CD4-positive, CD25-positive, alpha-beta regulatory T cell (primary cell): ENCODE data around the gene AFF4. TPM values are rescaled to one million over a fixed set of nuclear protein-coding genes. Genes with fewer than 3 reads are reported as not detected.

ENCODE experiments used
- ATAC-seq, 2 donors: fragments of 150-1000 bp; cut with Tn5 transposase; one replicate each; pipeline ENCODE4 v1.10.0; 2021; ENCODE audit warnings: low read depth in 2 of 2, moderate number of reproducible peaks in 2 of 2, moderate library complexity in 1 of 2
- DNase-seq, 3 donors: peaks; one replicate each; pipeline versions ENCODE4 v3.0.0 to v3.0.0-alpha.2; 2012 to 2022; ENCODE audit warnings: mixed read lengths in 1 of 3
- H3K27ac ChIP-seq: one replicate; pipeline ENCODE4 v1.7.0; 2013; ENCODE audit warnings: mild to moderate bottlenecking, low read length; ENCODE audit not compliant: insufficient read depth, poor library complexity, severe bottlenecking
- H3K27me3 ChIP-seq: one replicate; pipeline ENCODE4 v1.7.0; 2013; ENCODE audit warnings: low read length; ENCODE audit not compliant: control insufficient read depth, insufficient read depth
- H3K36me3 ChIP-seq: one replicate; pipeline ENCODE4 v1.7.0; 2013; ENCODE audit warnings: mild to moderate bottlenecking, low read length, moderate library complexity; ENCODE audit not compliant: control insufficient read depth, insufficient read depth
- H3K4me1 ChIP-seq: 2 replicates; pipeline ENCODE4 v1.7.0; 2013; ENCODE audit warnings: mild to moderate bottlenecking, low read length; ENCODE audit not compliant: insufficient read depth, control insufficient read depth, poor library complexity, severe bottlenecking
- H3K4me3 ChIP-seq: one replicate; pipeline ENCODE4 v1.7.0; 2013; ENCODE audit warnings: low read depth, mild to moderate bottlenecking, low read length, moderate library complexity
- H3K9me3 ChIP-seq, 2 experiments: 1 replicate in 1 of 2; 2 replicates in 1 of 2; pipeline ENCODE4 v1.7.0; 2013; ENCODE audit warnings: low read length in 2 of 2, mild to moderate bottlenecking in 1 of 2, moderate library complexity in 1 of 2; ENCODE audit not compliant: control insufficient read depth in 2 of 2
- H3K27ac Mint-ChIP-seq, 3 donors: one replicate each; pipeline ENCODE4 v1.8.0; 2020 to 2022; ENCODE audit warnings: mild to moderate bottlenecking in 3 of 3, mixed read lengths in 3 of 3, moderate library complexity in 2 of 3
- H3K27me3 Mint-ChIP-seq: one replicate; pipeline ENCODE4 v1.8.0; 2022; ENCODE audit warnings: mild to moderate bottlenecking, mixed read lengths
- H3K36me3 Mint-ChIP-seq: one replicate; pipeline ENCODE4 v1.8.0; 2020; ENCODE audit warnings: mixed read lengths
- H3K4me1 Mint-ChIP-seq, 4 donors: one replicate each; pipeline ENCODE4 v1.8.0; 2020 to 2022; ENCODE audit warnings: mixed read lengths in 4 of 4, mild to moderate bottlenecking in 1 of 4
- H3K4me3 Mint-ChIP-seq, 4 donors: one replicate each; pipeline ENCODE4 v1.8.0; 2020 to 2022; ENCODE audit warnings: mild to moderate bottlenecking in 4 of 4, mixed read lengths in 4 of 4, moderate library complexity in 3 of 4
- H3K9me3 Mint-ChIP-seq, 7 donors: one replicate each; pipeline ENCODE4 v1.8.0; 2020 to 2022; ENCODE audit warnings: mixed read lengths in 7 of 7, mild to moderate bottlenecking in 3 of 7, moderate library complexity in 2 of 7
- polyA plus RNA-seq, 4 donors: library from polyadenylated mRNA; unstranded; fragments of 300-500 nt; fragmentation: Illumina TruSeq; gene quantifications; one replicate each; pipeline ENCODE4 v1.2.3, GENCODE V29; 2021
- total RNA-seq: library from RNA; stranded (reverse); gene quantifications from one replicate; pipeline ENCODE4 v1.2.3, GENCODE V29; 2022

Gene AFF4
- total and polyA plus RNA-seq, 5 donors from 2014 or later = 13.5 to 74.8 (median 16.8) TPM

GRCh38 chr5:132884548-132884947 lies 78.9 kb downstream of the AFF4 start:
- Histone ChIP-seq H3K27ac (no peak overlapping the region), H3K9me3 (no peaks in the 10 kb centered on the region), H3K27me3 (no peaks in the 10 kb centered on the region), H3K4me3 (no peak overlapping the region), H3K4me1 (no peaks in the 10 kb centered on the region), H3K36me3 (peaks cover 88% of the 10 kb centered on the region)
- H3K36me3 Mint-ChIP-seq = peaks cover 53% of the 10 kb centered on the region
- H3K9me3 Mint-ChIP-seq = peaks cover 0 to 2% (median 0%) of the 10 kb centered on the region in 7 donors
- H3K4me3 Mint-ChIP-seq = no peak overlapping the region
- peak overlapping the region in 1 of 3 donors; percentile 77 for H3K27ac Mint-ChIP-seq
- ATAC-seq = no peak
- DNase-seq = no peak
- H3K4me1 Mint-ChIP-seq = peaks cover 3 to 12% (median 5%) of the 10 kb centered on the region in 4 donors
- H3K27me3 Mint-ChIP-seq = no peaks in the 10 kb centered on the region

- Mint-ChIP-seq H3K27ac (peak overlapping the region in 1 of 3 donors; percentile 30), H3K36me3 (peaks cover 52% of the 10 kb centered on the region), H3K9me3 (peaks cover 0 to 2% (median 0%) of the 10 kb centered on the region in 7 donors), H3K4me1 (peaks cover 3 to 12% (median 5%) of the 10 kb centered on the region in 4 donors), H3K27me3 (no peaks in the 10 kb centered on the region), H3K4me3 (no peak overlapping the region)
- Histone ChIP-seq H3K4me3 (no peak overlapping the region), H3K36me3 (peaks cover 86% of the 10 kb centered on the region), H3K27me3 (no peaks in the 10 kb centered on the region), H3K27ac (no peak overlapping the region), H3K9me3 (no peaks in the 10 kb centered on the region), H3K4me1 (no peaks in the 10 kb centered on the region)
- DNase-seq = peak in 2 of 3 donors; percentile 34 to 50
- peak; percentile 37 to 60 for ATAC-seq
Measured at GRCh38 chr5:132883261-132883834, 80.1 kb downstream of the AFF4 start.

GRCh38 chr5:132877938-132878337 lies 85.5 kb downstream of the AFF4 start:
- Histone ChIP-seq H3K27me3 (no peaks in the 10 kb centered on the region), H3K4me3 (no peak overlapping the region), H3K9me3 (no peaks in the 10 kb centered on the region), H3K4me1 (no peaks in the 10 kb centered on the region), H3K27ac (no peak overlapping the region), H3K36me3 (peaks cover 57% of the 10 kb centered on the region)
- DNase-seq (no peak), ATAC-seq (no peak)
- peaks cover 16% of the 10 kb centered on the region for H3K36me3 Mint-ChIP-seq
- no peaks in the 10 kb centered on the region for H3K27me3 Mint-ChIP-seq
- no peak overlapping the region for H3K4me3 Mint-ChIP-seq
- H3K4me1 Mint-ChIP-seq = peaks cover 0 to 6% (median 1%) of the 10 kb centered on the region in 4 donors
- no peaks in the 10 kb centered on the region for H3K9me3 Mint-ChIP-seq
- H3K27ac Mint-ChIP-seq = no peak overlapping the region

- ATAC-seq = no peak
- no peak overlapping the region for H3K4me3 Mint-ChIP-seq
- H3K27ac Mint-ChIP-seq = no peak overlapping the region
- H3K9me3 Mint-ChIP-seq = no peaks in the 10 kb centered on the region
- Histone ChIP-seq H3K36me3 (peaks cover 53% of the 10 kb centered on the region), H3K4me1 (no peaks in the 10 kb centered on the region), H3K27me3 (no peaks in the 10 kb centered on the region), H3K4me3 (no peak overlapping the region), H3K9me3 (no peaks in the 10 kb centered on the region), H3K27ac (no peak overlapping the region)
- DNase-seq = no peak
- peaks cover 0 to 6% (median 2%) of the 10 kb centered on the region in 4 donors for H3K4me1 Mint-ChIP-seq
- H3K27me3 Mint-ChIP-seq = no peaks in the 10 kb centered on the region
- peaks cover 21% of the 10 kb centered on the region for H3K36me3 Mint-ChIP-seq
Measured at GRCh38 chr5:132877466-132877865, 86.0 kb downstream of the AFF4 start.

- DNase-seq (no peak), ATAC-seq (no peak)
- Mint-ChIP-seq H3K36me3 (peaks cover 19% of the 10 kb centered on the region), H3K9me3 (no peaks in the 10 kb centered on the region), H3K27ac (peak overlapping the region in 1 of 3 donors; percentile 5), H3K4me3 (no peak overlapping the region), H3K4me1 (peaks cover 0 to 6% (median 2%) of the 10 kb centered on the region in 4 donors), H3K27me3 (no peaks in the 10 kb centered on the region)
- H3K27ac ChIP-seq = no peak overlapping the region
- no peaks in the 10 kb centered on the region for H3K4me1 ChIP-seq
- H3K4me3 ChIP-seq = no peak overlapping the region
- no peaks in the 10 kb centered on the region for H3K27me3 ChIP-seq
- H3K9me3 ChIP-seq = no peaks in the 10 kb centered on the region
- H3K36me3 ChIP-seq = peaks cover 41% of the 10 kb centered on the region
Measured at GRCh38 chr5:132876020-132876759, 87.2 kb downstream of the AFF4 start.

- Mint-ChIP-seq H3K9me3 (no peaks in the 10 kb centered on the region), H3K36me3 (peaks cover 13% of the 10 kb centered on the region), H3K27me3 (no peaks in the 10 kb centered on the region), H3K4me3 (no peak overlapping the region), H3K4me1 (peaks cover 0 to 7% (median 4%) of the 10 kb centered on the region in 4 donors), H3K27ac (no peak overlapping the region)
- ATAC-seq (no peak), DNase-seq (no peak)
- Histone ChIP-seq H3K4me1 (no peaks in the 10 kb centered on the region), H3K27ac (no peak overlapping the region), H3K36me3 (peaks cover 29% of the 10 kb centered on the region), H3K9me3 (no peaks in the 10 kb centered on the region), H3K4me3 (no peak overlapping the region), H3K27me3 (no peaks in the 10 kb centered on the region)
Measured at GRCh38 chr5:132873930-132874271, 89.5 kb downstream of the AFF4 start.

GRCh38 chr5:132873119-132873929 lies 90.1 kb downstream of the AFF4 start, which contains the start of gene LEAP2:
Gene LEAP2 (plus strand): TSS chr5:132873668. CDS start chr5:132873695, 27 bp downstream.
- DNase-seq (no peak), ATAC-seq (no peak)
- no peaks in the 10 kb centered on the region for H3K27me3 Mint-ChIP-seq
- H3K27ac ChIP-seq = no peak within 1 kb of the TSS
- H3K36me3 ChIP-seq = peaks cover 25% of the 10 kb centered on the region
- peak within 1 kb of the TSS in 1 of 4 donors; percentile 32 for H3K4me3 Mint-ChIP-seq
- H3K27ac Mint-ChIP-seq = peak within 1 kb of the TSS; percentile 16 to 68 (median 54)
- peaks cover 19% of the 10 kb centered on the region for H3K36me3 Mint-ChIP-seq
- H3K9me3 ChIP-seq = no peaks in the 10 kb centered on the region
- peaks cover 0 to 13% (median 3%) of the 10 kb centered on the region in 4 donors for H3K4me1 Mint-ChIP-seq
- H3K9me3 Mint-ChIP-seq = no peaks in the 10 kb centered on the region
- H3K4me1 ChIP-seq = no peaks in the 10 kb centered on the region
- no peaks in the 10 kb centered on the region for H3K27me3 ChIP-seq
- H3K4me3 ChIP-seq = no peak within 1 kb of the TSS
